Liver (tissue), 9 donors: ENCODE measurements around the gene PCDHGC5. TPM values are rescaled to one million over a fixed set of nuclear protein-coding genes. Genes with fewer than 3 reads are reported as not detected.

ENCODE experiments used
- DNase-seq: peaks from one replicate; pipeline ENCODE4 v3.0.0-alpha.2; 2017; ENCODE audit warnings: low spot score
- H3K27ac ChIP-seq, 2 donors: one replicate each; pipeline ENCODE4 v1.7.0; 2013; ENCODE audit warnings: inconsistent platforms in 2 of 2, low read length in 2 of 2, control low read depth in 1 of 2, low read depth in 1 of 2, mild to moderate bottlenecking in 1 of 2
- H3K27me3 ChIP-seq, 4 donors: one replicate each; pipeline versions ENCODE4 v1.6.1 to v1.7.0; 2013; ENCODE audit warnings: low read length in 3 of 4, inconsistent platforms in 1 of 4, mild to moderate bottlenecking in 1 of 4, moderate library complexity in 1 of 4; ENCODE audit not compliant: control insufficient read depth in 4 of 4, insufficient read depth in 4 of 4
- H3K36me3 ChIP-seq, 4 donors: one replicate each; pipeline versions ENCODE4 v1.6.1 to v1.7.0; 2013; ENCODE audit warnings: low read length in 3 of 4, mild to moderate bottlenecking in 3 of 4, low read depth in 1 of 4, moderate library complexity in 1 of 4; ENCODE audit not compliant: control insufficient read depth in 4 of 4, insufficient read depth in 3 of 4
- H3K4me1 ChIP-seq, 4 donors: one replicate each; pipeline versions ENCODE4 v1.6.1 to v1.7.0; 2013; ENCODE audit warnings: low read length in 3 of 4, mild to moderate bottlenecking in 3 of 4, moderate library complexity in 1 of 4; ENCODE audit not compliant: control insufficient read depth in 4 of 4, insufficient read depth in 4 of 4
- H3K4me3 ChIP-seq, 3 donors: one replicate each; pipeline versions ENCODE4 v1.6.1 to v1.7.0; 2013; ENCODE audit warnings: low read length in 3 of 3, control low read depth in 1 of 3, low read depth in 1 of 3, mild to moderate bottlenecking in 1 of 3
- H3K9ac ChIP-seq, 2 donors: one replicate each; pipeline ENCODE4 v1.7.0; 2013; ENCODE audit warnings: low read length in 2 of 2, mild to moderate bottlenecking in 2 of 2, moderate library complexity in 2 of 2, control low read depth in 1 of 2, low read depth in 1 of 2
- H3K9me3 ChIP-seq, 4 donors: one replicate each; pipeline versions ENCODE4 v1.6.1 to v1.7.0; 2013; ENCODE audit warnings: low read length in 3 of 4; ENCODE audit not compliant: control insufficient read depth in 4 of 4
- EGR1 ChIP-seq, 2 donors: IDR thresholded peaks; 2 replicates each; pipeline ENCODE4 v1.6.1; 2016 to 2018; ENCODE audit warnings: antibody characterized with exemption in 2 of 2, low read depth in 2 of 2
- FOXA1 ChIP-seq: IDR thresholded peaks from 2 replicates; pipeline ENCODE4 v1.6.1; 2016; ENCODE audit warnings: antibody characterized with exemption
- FOXA2 ChIP-seq: IDR thresholded peaks from 2 replicates; pipeline ENCODE4 v1.6.1; 2016; ENCODE audit warnings: antibody characterized with exemption
- GABPA ChIP-seq, 2 donors: IDR thresholded peaks in 1 of 2; conservative IDR thresholded peaks in 1 of 2; 2 replicates each; pipeline ENCODE4 v1.6.1; 2016; ENCODE audit warnings: antibody characterized with exemption in 2 of 2, mild to moderate bottlenecking in 1 of 2, moderate library complexity in 1 of 2
- HNF4A ChIP-seq, 2 donors: conservative IDR thresholded peaks; 2 replicates each; pipeline ENCODE4 v1.6.1; 2016; ENCODE audit warnings: antibody characterized with exemption in 2 of 2, mild to moderate bottlenecking in 2 of 2
- HNF4G ChIP-seq: IDR thresholded peaks from 2 replicates; pipeline ENCODE4 v1.6.1; 2016; ENCODE audit warnings: antibody characterized with exemption
- JUND ChIP-seq, 2 donors: IDR thresholded peaks; 2 replicates each; pipeline ENCODE4 v1.6.1; 2016; ENCODE audit warnings: antibody characterized with exemption in 2 of 2
- NR2F2 ChIP-seq: IDR thresholded peaks from 2 replicates; pipeline ENCODE4 v1.6.1; 2016; ENCODE audit warnings: antibody characterized with exemption
- RAD21 ChIP-seq, 2 donors: IDR thresholded peaks; 2 replicates each; pipeline ENCODE4 v1.6.1; 2016; ENCODE audit warnings: antibody characterized with exemption in 2 of 2, mild to moderate bottlenecking in 2 of 2
- RXRA ChIP-seq, 2 donors: IDR thresholded peaks; 2 replicates each; pipeline ENCODE4 v1.6.1; 2017 to 2018; ENCODE audit warnings: antibody characterized with exemption in 2 of 2, mild to moderate bottlenecking in 1 of 2
- SP1 ChIP-seq: IDR thresholded peaks from 2 replicates; pipeline ENCODE4 v1.6.1; 2018; ENCODE audit warnings: antibody characterized with exemption, mild to moderate bottlenecking
- TAF1 ChIP-seq: conservative IDR thresholded peaks from 2 replicates; pipeline ENCODE4 v1.6.1; 2016; ENCODE audit warnings: antibody characterized with exemption, mild to moderate bottlenecking
- YY1 ChIP-seq: IDR thresholded peaks from 2 replicates; pipeline ENCODE4 v1.6.1; 2016; ENCODE audit warnings: antibody characterized with exemption, mild to moderate bottlenecking
- WGBS: extraction: QIAGEN DNeasy Blood & Tissue Kit; methylation state at CpG from one replicate; pipeline ENCODE4 v1.1.7; 2013; 5-methylcytosine and 5-hydroxymethylcytosine counted together
- polyA plus RNA-seq, 2 donors: library from polyadenylated mRNA; stranded (reverse) in 1 of 2; unstranded in 1 of 2; fragments of 200-250 nt in 1 of 2; fragments of >200 nt in 1 of 2; fragmentation: Nextera tagmentation in 1 of 2; extraction: Ambion mirVana in 1 of 2; gene quantifications; one replicate each; pipeline versions ENCODE4 v1.2.1 to v1.2.3, GENCODE V29; 2013 to 2015
- total RNA-seq, 2 donors: library from RNA; depleted of rRNA; stranded (reverse); fragments of >200 nt; gene quantifications; one replicate each; pipeline ENCODE4 v1.2.3, GENCODE V29; 2014
- TF ChIP-seq, protein P1 (sequence below): IDR thresholded peaks from 2 replicates; pipeline ENCODE4 v1.6.1; 2016; ENCODE audit warnings: antibody characterized with exemption
- TF ChIP-seq, protein P2 (sequence below): fragments of 150-350 bp; IDR thresholded peaks from 2 replicates; pipeline ENCODE4 v1.5.1; 2017; ENCODE audit warnings: improper control_type of control experiment, low read depth, low read length; ENCODE audit not compliant: missing input control
- TF ChIP-seq, protein P3 (sequence below): IDR thresholded peaks from 2 replicates; pipeline ENCODE4 v1.6.1; 2016; ENCODE audit warnings: antibody characterized with exemption
- TF ChIP-seq, protein P4 (sequence below): IDR thresholded peaks from 2 replicates; pipeline ENCODE4 v1.6.1; 2016; ENCODE audit warnings: antibody characterized with exemption
- TF ChIP-seq, protein P5 (sequence below): IDR thresholded peaks from 2 replicates; pipeline ENCODE4 v1.6.1; 2016; ENCODE audit warnings: antibody characterized with exemption, mild to moderate bottlenecking
- donor health status: healthy.
- donor health status: healthy.
- donor health status: healthy.
- donor health status: healthy.
- donor health status: healthy.

The PCDHGC5 gene
- total and polyA plus RNA-seq, 4 donors, result 0.02 to 1.1 (median 0.19) TPM; not detected in 1

DNA sequence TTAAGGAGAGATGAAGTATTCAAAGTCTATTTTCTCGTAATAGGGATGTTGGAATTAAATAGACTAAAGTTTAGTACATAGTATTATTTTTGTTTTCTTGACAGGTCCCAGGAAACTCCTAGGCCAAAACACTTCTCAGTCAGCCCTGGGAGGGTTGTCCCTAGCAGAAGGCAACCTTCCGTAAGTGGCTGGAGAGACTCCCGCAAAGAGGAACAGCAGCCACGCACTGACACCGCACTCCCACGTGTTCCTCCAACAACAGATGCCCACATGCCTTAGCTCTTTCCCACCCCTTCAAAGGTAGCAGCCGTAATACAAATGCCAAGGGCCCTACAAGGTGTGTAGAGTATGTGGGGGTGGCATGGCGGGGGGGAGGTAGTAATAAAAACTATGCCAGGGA, 28.4 kb downstream of the PCDHGC5 start:
- Histone ChIP-seq H3K27me3 (no peaks in the 10 kb centered on the region), H3K9me3 (no peaks in the 10 kb centered on the region), H3K4me1 (peaks cover 4 to 20% (median 7%) of the 10 kb centered on the region in 4 donors), H3K27ac (peak overlapping the region; percentile 4 to 20), H3K36me3 (peaks cover 17 to 52% (median 45%) of the 10 kb centered on the region in 4 donors), H3K9ac (no peak overlapping the region), H3K4me3 (no peak overlapping the region)
- TF ChIP-seq EGR1 (IDR thresholded peaks at IDR 0.05; ENCODE audit: low read depth in 2 of 2) (no peak), SP1 (no peak), HNF4A (conservative IDR thresholded peaks at IDR 0.05) (no peak), RXRA (IDR thresholded peaks at IDR 0.05) (no peak), FOXA1 (no peak), NR2F2 (no peak), TAF1 (no peak), JUND (IDR thresholded peaks at IDR 0.05) (no peak), HNF4G (no peak), FOXA2 (no peak), GABPA (IDR thresholded peaks at IDR 0.05 in 1 of 2, conservative IDR thresholded peaks at IDR 0.05 in 1 of 2) (no peak), YY1 (no peak), RAD21 (IDR thresholded peaks at IDR 0.05) (no peak)
- TF ChIP-seq, protein P1, sequence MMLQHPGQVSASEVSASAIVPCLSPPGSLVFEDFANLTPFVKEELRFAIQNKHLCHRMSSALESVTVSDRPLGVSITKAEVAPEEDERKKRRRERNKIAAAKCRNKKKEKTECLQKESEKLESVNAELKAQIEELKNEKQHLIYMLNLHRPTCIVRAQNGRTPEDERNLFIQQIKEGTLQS, result no peak
- TF ChIP-seq, protein P2, sequence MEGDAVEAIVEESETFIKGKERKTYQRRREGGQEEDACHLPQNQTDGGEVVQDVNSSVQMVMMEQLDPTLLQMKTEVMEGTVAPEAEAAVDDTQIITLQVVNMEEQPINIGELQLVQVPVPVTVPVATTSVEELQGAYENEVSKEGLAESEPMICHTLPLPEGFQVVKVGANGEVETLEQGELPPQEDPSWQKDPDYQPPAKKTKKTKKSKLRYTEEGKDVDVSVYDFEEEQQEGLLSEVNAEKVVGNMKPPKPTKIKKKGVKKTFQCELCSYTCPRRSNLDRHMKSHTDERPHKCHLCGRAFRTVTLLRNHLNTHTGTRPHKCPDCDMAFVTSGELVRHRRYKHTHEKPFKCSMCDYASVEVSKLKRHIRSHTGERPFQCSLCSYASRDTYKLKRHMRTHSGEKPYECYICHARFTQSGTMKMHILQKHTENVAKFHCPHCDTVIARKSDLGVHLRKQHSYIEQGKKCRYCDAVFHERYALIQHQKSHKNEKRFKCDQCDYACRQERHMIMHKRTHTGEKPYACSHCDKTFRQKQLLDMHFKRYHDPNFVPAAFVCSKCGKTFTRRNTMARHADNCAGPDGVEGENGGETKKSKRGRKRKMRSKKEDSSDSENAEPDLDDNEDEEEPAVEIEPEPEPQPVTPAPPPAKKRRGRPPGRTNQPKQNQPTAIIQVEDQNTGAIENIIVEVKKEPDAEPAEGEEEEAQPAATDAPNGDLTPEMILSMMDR, result no peak
- TF ChIP-seq, protein P3, sequence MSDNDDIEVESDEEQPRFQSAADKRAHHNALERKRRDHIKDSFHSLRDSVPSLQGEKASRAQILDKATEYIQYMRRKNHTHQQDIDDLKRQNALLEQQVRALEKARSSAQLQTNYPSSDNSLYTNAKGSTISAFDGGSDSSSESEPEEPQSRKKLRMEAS, result no peak
- 89% methylated on average over 8 of the region's 8 CpGs for WGBS
- DNase-seq, result no peak

DNA sequence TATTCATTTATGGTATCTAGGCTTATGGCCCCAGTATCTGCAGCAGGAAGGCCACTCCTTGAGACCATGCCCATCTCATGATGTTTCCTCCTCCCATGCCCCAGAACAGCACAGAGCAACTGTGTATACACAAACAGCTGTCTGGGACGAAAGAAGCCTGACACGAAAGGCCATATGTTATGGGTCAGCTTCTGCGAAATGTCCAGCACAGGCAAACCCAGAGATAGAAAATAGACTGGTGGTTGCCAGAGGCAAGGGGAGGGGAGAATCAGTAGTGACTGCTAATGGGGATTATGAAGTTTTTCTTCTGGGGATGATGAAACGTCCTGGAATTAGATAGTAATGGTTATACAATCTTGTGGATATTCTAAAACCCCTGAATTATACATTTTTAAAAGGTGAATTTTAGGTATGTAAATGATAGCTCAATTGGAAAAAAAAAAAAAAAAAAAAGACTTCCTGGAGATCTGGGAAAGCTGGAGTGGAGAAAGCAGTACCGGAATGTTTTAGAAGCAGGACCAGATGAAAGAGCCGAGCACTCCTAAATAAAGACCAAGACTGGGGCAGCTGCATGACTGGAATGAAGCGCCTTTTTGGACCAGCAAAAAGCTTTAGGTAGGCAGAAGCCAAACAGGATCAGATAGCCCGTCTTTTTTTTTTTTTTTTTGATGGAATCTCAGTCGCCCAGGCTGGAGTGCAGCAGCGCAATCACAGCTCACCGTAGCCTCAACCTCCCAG, 29.2 kb downstream of the PCDHGC5 start:
- no peak overlapping the region for H3K4me3 ChIP-seq
- no peaks in the 10 kb centered on the region for H3K9me3 ChIP-seq
- peaks cover 3 to 13% (median 6%) of the 10 kb centered on the region in 4 donors for H3K4me1 ChIP-seq
- TF ChIP-seq, protein P3, result no peak
- TF ChIP-seq RXRA (IDR thresholded peaks at IDR 0.05) (peak in 1 of 2 donors; percentile 32), HNF4G (no peak), NR2F2 (peak; percentile 95), JUND (IDR thresholded peaks at IDR 0.05) (no peak), SP1 (peak; percentile 37)
- TF ChIP-seq, protein P4, sequence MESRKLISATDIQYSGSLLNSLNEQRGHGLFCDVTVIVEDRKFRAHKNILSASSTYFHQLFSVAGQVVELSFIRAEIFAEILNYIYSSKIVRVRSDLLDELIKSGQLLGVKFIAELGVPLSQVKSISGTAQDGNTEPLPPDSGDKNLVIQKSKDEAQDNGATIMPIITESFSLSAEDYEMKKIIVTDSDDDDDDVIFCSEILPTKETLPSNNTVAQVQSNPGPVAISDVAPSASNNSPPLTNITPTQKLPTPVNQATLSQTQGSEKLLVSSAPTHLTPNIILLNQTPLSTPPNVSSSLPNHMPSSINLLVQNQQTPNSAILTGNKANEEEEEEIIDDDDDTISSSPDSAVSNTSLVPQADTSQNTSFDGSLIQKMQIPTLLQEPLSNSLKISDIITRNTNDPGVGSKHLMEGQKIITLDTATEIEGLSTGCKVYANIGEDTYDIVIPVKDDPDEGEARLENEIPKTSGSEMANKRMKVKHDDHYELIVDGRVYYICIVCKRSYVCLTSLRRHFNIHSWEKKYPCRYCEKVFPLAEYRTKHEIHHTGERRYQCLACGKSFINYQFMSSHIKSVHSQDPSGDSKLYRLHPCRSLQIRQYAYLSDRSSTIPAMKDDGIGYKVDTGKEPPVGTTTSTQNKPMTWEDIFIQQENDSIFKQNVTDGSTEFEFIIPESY, result no peak
- TF ChIP-seq, protein P5, sequence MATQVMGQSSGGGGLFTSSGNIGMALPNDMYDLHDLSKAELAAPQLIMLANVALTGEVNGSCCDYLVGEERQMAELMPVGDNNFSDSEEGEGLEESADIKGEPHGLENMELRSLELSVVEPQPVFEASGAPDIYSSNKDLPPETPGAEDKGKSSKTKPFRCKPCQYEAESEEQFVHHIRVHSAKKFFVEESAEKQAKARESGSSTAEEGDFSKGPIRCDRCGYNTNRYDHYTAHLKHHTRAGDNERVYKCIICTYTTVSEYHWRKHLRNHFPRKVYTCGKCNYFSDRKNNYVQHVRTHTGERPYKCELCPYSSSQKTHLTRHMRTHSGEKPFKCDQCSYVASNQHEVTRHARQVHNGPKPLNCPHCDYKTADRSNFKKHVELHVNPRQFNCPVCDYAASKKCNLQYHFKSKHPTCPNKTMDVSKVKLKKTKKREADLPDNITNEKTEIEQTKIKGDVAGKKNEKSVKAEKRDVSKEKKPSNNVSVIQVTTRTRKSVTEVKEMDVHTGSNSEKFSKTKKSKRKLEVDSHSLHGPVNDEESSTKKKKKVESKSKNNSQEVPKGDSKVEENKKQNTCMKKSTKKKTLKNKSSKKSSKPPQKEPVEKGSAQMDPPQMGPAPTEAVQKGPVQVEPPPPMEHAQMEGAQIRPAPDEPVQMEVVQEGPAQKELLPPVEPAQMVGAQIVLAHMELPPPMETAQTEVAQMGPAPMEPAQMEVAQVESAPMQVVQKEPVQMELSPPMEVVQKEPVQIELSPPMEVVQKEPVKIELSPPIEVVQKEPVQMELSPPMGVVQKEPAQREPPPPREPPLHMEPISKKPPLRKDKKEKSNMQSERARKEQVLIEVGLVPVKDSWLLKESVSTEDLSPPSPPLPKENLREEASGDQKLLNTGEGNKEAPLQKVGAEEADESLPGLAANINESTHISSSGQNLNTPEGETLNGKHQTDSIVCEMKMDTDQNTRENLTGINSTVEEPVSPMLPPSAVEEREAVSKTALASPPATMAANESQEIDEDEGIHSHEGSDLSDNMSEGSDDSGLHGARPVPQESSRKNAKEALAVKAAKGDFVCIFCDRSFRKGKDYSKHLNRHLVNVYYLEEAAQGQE, result no peak
- DNase-seq, result no peak
- H3K9ac ChIP-seq, result no peak overlapping the region
- H3K36me3 ChIP-seq, result peaks cover 17 to 58% (median 51%) of the 10 kb centered on the region in 4 donors
- H3K27ac ChIP-seq, result peak overlapping the region; percentile 4 to 20
- 85% methylated on average over 11 of the region's 11 CpGs for WGBS
- no peaks in the 10 kb centered on the region for H3K27me3 ChIP-seq
